H1 (cell line): ENCODE results near the gene GRM7. TPM values are rescaled to one million over a fixed set of nuclear protein-coding genes. Genes with fewer than 3 reads are reported as not detected.

ENCODE experiments used
- CTCF ChIA-PET: fragments of 300-600 bp; sonication (Branson Sonifier 250); formaldehyde crosslinking; loops from one replicate; lab custom pipeline; 2021; ENCODE audit not compliant: partially characterized antibody; lab: Charles Lee
- POLR2A ChIA-PET: fragments of 300-600 bp; sonication (Branson Sonifier 250); formaldehyde crosslinking; loops from one replicate; lab custom pipeline; 2021; ENCODE audit warnings: inconsistent platforms; ENCODE audit not compliant: partially characterized antibody; lab: Charles Lee
- DNase-seq, 2 experiments: peaks; one replicate each; pipeline versions ENCODE4 v3.0.0 to v3.0.0-alpha.2; 2010 to 2022; ENCODE audit warnings: low spot score in 2 of 2, low read depth in 1 of 2, mixed read lengths in 1 of 2
- FAIRE-seq: peaks from 2 replicates; lab custom pipeline; 2011; peaks lifted over from hg19 to GRCh38; lab: Jason Lieb, UNC
- H2AFZ ChIP-seq: 2 replicates; pipeline ENCODE4 v1.8.1; 2012; ENCODE audit warnings: low read length, inconsistent platforms
- H2AK5ac ChIP-seq: 2 replicates; pipeline ENCODE4 v1.6.1; 2013; ENCODE audit warnings: low read depth, low read length
- H2BK120ac ChIP-seq: replicated peaks from 2 replicates; pipeline ENCODE3; 2013; ENCODE audit warnings: low read depth, low read length, inconsistent platforms
- H2BK12ac ChIP-seq: 2 replicates; pipeline ENCODE4 v1.6.1; 2013; ENCODE audit warnings: low read depth, low read length
- H2BK15ac ChIP-seq: 2 replicates; pipeline ENCODE4 v1.6.1; 2013; ENCODE audit warnings: low read length
- H2BK20ac ChIP-seq: 2 replicates; pipeline ENCODE4 v1.6.1; 2013; ENCODE audit warnings: low read length
- H2BK5ac ChIP-seq: 2 replicates; pipeline ENCODE4 v1.6.1; 2013; ENCODE audit warnings: low read depth, low read length
- H3K14ac ChIP-seq: 2 replicates; pipeline ENCODE4 v1.6.1; 2013; ENCODE audit warnings: inconsistent platforms; ENCODE audit not compliant: insufficient read length
- H3K18ac ChIP-seq: 2 replicates; pipeline ENCODE4 v1.6.1; 2013; ENCODE audit warnings: low read length; ENCODE audit errors: extremely low read depth
- H3K23ac ChIP-seq: 2 replicates; pipeline ENCODE4 v1.6.1; 2013; ENCODE audit warnings: inconsistent platforms; ENCODE audit not compliant: insufficient read length
- H3K23me2 ChIP-seq: 2 replicates; pipeline ENCODE4 v1.6.1; 2013; ENCODE audit warnings: low read depth, low read length
- H3K27ac ChIP-seq: 2 replicates; pipeline ENCODE4 v1.6.1; 2011; ENCODE audit warnings: low read depth, low read length, inconsistent platforms
- H3K27me3 ChIP-seq, 4 experiments: replicated peaks in 1 of 4; 1 replicate in 1 of 4; 2 replicates in 3 of 4; pipeline versions ENCODE4 v1.6.1 to v1.8.1; 2011 to 2013; ENCODE audit warnings: low read length in 3 of 4, mild to moderate bottlenecking in 3 of 4, inconsistent platforms in 2 of 4, mixed read lengths in 2 of 4, moderate library complexity in 1 of 4; ENCODE audit not compliant: control insufficient read depth in 3 of 4, insufficient read depth in 3 of 4; ENCODE audit errors: extremely low read depth in 1 of 4
- H3K36me3 ChIP-seq, 4 experiments: 2 replicates each; pipeline versions ENCODE4 v1.6.1 to v1.8.1; 2011 to 2013; ENCODE audit warnings: mild to moderate bottlenecking in 4 of 4, low read length in 3 of 4, moderate library complexity in 2 of 4, control low read depth in 1 of 4, inconsistent platforms in 1 of 4; ENCODE audit not compliant: insufficient read depth in 4 of 4, control insufficient read depth in 2 of 4
- H3K4ac ChIP-seq: replicated peaks from 2 replicates; pipeline ENCODE3; 2013; ENCODE audit warnings: low read length, low read depth, mixed read lengths, inconsistent platforms; ENCODE audit not compliant: insufficient read length
- H3K4me1 ChIP-seq, 4 experiments: replicated peaks in 1 of 4; 1 replicate in 1 of 4; 2 replicates in 3 of 4; pipeline versions ENCODE4 v1.6.1 to v1.8.1; 2011 to 2013; ENCODE audit warnings: low read length in 3 of 4, inconsistent platforms in 2 of 4, mixed read lengths in 1 of 4; ENCODE audit not compliant: insufficient read depth in 4 of 4, control insufficient read depth in 3 of 4
- H3K4me2 ChIP-seq, 2 experiments: 2 replicates each; pipeline versions ENCODE4 v1.6.1 to v1.8.1; 2011 to 2013; ENCODE audit warnings: low read depth in 2 of 2, low read length in 2 of 2, control low read depth in 1 of 2, inconsistent platforms in 1 of 2, mild to moderate bottlenecking in 1 of 2; ENCODE audit not compliant: insufficient read depth in 1 of 2
- H3K4me3 ChIP-seq, 4 experiments: fragments of 200-600, 300-600 bp in 1 of 4; sonication (generic), shearing (Covaris generic), sonication (Bioruptor Twin) in 1 of 4; 2 replicates each; pipeline versions ENCODE4 v1.5.1 to v1.8.1; 2011 to 2016; ENCODE audit warnings: low read length in 4 of 4, low read depth in 3 of 4, control low read depth in 2 of 4, inconsistent platforms in 2 of 4, mild to moderate bottlenecking in 2 of 4, mixed read lengths in 1 of 4, moderate library complexity in 1 of 4; ENCODE audit not compliant: insufficient read depth in 2 of 4; ENCODE audit errors: extremely low read depth in 1 of 4
- H3K56ac ChIP-seq: replicated peaks from 2 replicates; pipeline ENCODE3; 2013; ENCODE audit warnings: low read depth, mild to moderate bottlenecking, mixed read lengths, low read length, inconsistent platforms; ENCODE audit not compliant: insufficient read length
- H3K79me1 ChIP-seq: 2 replicates; pipeline ENCODE4 v1.6.1; 2013; ENCODE audit warnings: low read depth, low read length, control low read depth
- H3K79me2 ChIP-seq, 2 experiments: 2 replicates each; pipeline versions ENCODE4 v1.6.1 to v1.8.1; 2012 to 2013; ENCODE audit warnings: low read length in 2 of 2, mild to moderate bottlenecking in 2 of 2, inconsistent platforms in 1 of 2; ENCODE audit not compliant: insufficient read depth in 2 of 2, control insufficient read depth in 1 of 2
- H3K9ac ChIP-seq, 4 experiments: replicated peaks in 1 of 4; 1 replicate in 1 of 4; 2 replicates in 3 of 4; pipeline versions ENCODE4 v1.6.1 to v1.8.1; 2011 to 2013; ENCODE audit warnings: low read depth in 3 of 4, low read length in 3 of 4, control low read depth in 2 of 4, mild to moderate bottlenecking in 2 of 4, moderate library complexity in 2 of 4, inconsistent platforms in 1 of 4; ENCODE audit errors: extremely low read depth in 1 of 4
- H3K9me3 ChIP-seq, 2 experiments: 2 replicates each; pipeline versions ENCODE4 v1.6.1 to v1.8.1; 2012 to 2013; ENCODE audit warnings: mild to moderate bottlenecking in 2 of 2, moderate library complexity in 2 of 2, control low read depth in 1 of 2, inconsistent platforms in 1 of 2, low read depth in 1 of 2, low read length in 1 of 2, mixed read lengths in 1 of 2; ENCODE audit not compliant: insufficient read depth in 2 of 2
- H4K20me1 ChIP-seq, 2 experiments: replicated peaks in 1 of 2; 2 replicates each; pipeline versions ENCODE3 to v1.8.1; 2011 to 2013; ENCODE audit warnings: inconsistent platforms in 2 of 2, low read length in 2 of 2, mild to moderate bottlenecking in 1 of 2; ENCODE audit not compliant: insufficient read depth in 2 of 2, control insufficient read depth in 1 of 2
- H4K5ac ChIP-seq: 2 replicates; pipeline ENCODE4 v1.6.1; 2013; ENCODE audit warnings: low read length, low read depth, mixed read lengths, inconsistent platforms; ENCODE audit not compliant: insufficient read length
- H4K8ac ChIP-seq: 2 replicates; pipeline ENCODE4 v1.8.0; 2013; ENCODE audit warnings: mild to moderate bottlenecking, moderate library complexity, low read length, inconsistent platforms; ENCODE audit not compliant: insufficient read depth; ENCODE audit errors: extremely low read depth
- H4K91ac ChIP-seq: replicated peaks from 2 replicates; pipeline ENCODE3; 2013; ENCODE audit warnings: low read length, mixed read lengths, inconsistent platforms; ENCODE audit not compliant: insufficient read length
- RFX5 ChIP-seq: IDR thresholded peaks from 2 replicates; pipeline ENCODE4 v1.6.1; 2011; ENCODE audit warnings: low read depth, low read length, improper control_type of control experiment, borderline replicate concordance
- WGBS, 2 experiments: shearing (Covaris generic) in 1 of 2; methylation state at CpG; one replicate each; pipeline versions ENCODE4 v1.1.6 to v1.1.7; 2013 to 2015; ENCODE audit warnings: low lambda C conversion rate in 2 of 2, mixed read lengths in 2 of 2, inconsistent platforms in 1 of 2, low coverage in 1 of 2, missing lambda C conversion rate in 1 of 2; ENCODE audit not compliant: insufficient replicate concordance in 2 of 2, insufficient coverage in 1 of 2, insufficient read length in 1 of 2; ENCODE audit errors: extremely low coverage in 1 of 2, missing lambda C conversion rate in 1 of 2; 5-methylcytosine and 5-hydroxymethylcytosine counted together
- polyA plus RNA-seq, 7 experiments: library from polyadenylated mRNA; depleted of rRNA in 3 of 7; stranded (reverse) in 5 of 7; unstranded in 2 of 7; fragments of >200 nt in 5 of 7; fragments of 200-250 nt in 2 of 7; gene quantifications; 1 replicate in 5 of 7; 2 replicates in 1 of 7; 4 replicates in 1 of 7; pipeline versions ENCODE4 v1.2.1 to v1.2.3, GENCODE V29; 2011 to 2013; ENCODE audit warnings: missing spikeins in 2 of 7, mixed read lengths in 2 of 7
- total RNA-seq: library from RNA; stranded (reverse); fragmentation: NEBNext Ultra II Directional; extraction: Animal tissue kit (Norgen Biotek cat#: 25700); gene quantifications from 2 replicates; pipeline ENCODE4 v1.2.1, GENCODE V29; 2021

GRM7 gene
- total and polyA plus RNA-seq, 2 of the 8 experiments (the other 6 are each of a cell fraction or from before 2014, with no cell fraction given): 0.17 to 0.24 TPM

DNA sequence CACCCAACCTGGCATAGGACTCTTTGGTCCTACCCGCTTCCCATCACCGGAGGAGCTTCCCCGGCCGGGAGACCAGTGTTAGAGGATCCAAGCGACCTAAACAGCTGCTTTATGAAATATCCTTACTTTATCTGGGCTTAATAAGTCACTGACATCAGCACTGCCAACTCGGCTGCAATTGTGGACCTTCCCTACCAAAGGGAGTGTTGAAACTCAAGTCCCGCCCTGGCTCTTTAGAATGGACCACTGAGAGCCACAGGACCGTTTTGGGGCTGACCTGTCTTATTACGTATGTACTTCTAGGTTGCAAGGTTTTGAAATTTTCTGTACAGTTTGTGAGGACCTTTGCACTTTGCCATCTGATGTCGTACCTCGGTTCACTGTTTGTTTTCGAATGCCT, 879.5 kb downstream of the GRM7 start:
- H2BK5ac ChIP-seq: no peak overlapping the region
- H3K27me3 ChIP-seq: peaks cover 0 to 1% (median 0%) of the 10 kb centered on the region in 4 experiments; a peak in 1 of 7 replicates
- H3K9ac ChIP-seq: no peak overlapping the region
- H4K91ac ChIP-seq: no peak overlapping the region
- H3K23me2 ChIP-seq: no peaks in the 10 kb centered on the region
- no peaks in the 10 kb centered on the region for H3K36me3 ChIP-seq
- H3K27ac ChIP-seq: no peak overlapping the region
- no peak for FAIRE-seq
- no peak overlapping the region for H3K23ac ChIP-seq
- no peak for TF ChIP-seq RFX5
- no peak overlapping the region for H2AK5ac ChIP-seq
- H2BK15ac ChIP-seq: no peak overlapping the region
- no peak overlapping the region for H3K14ac ChIP-seq
- ChIA-PET POLR2A (no interaction called here), CTCF (interaction anchor here (1.1 kb wide), 1 partner anchor 43 kb away, joined by 3 read pairs; no protein-coding TSS in a partner anchor)
- H2BK20ac ChIP-seq: no peak overlapping the region
- H3K4me1 ChIP-seq: no peaks in the 10 kb centered on the region
- H4K20me1 ChIP-seq: no peaks in the 10 kb centered on the region
- H3K4me2 ChIP-seq: no peak overlapping the region
- no peak overlapping the region for H4K5ac ChIP-seq
- H3K4ac ChIP-seq: no peak overlapping the region
- no peak overlapping the region for H3K56ac ChIP-seq
- 98% methylated on average over 12 of the region's 12 CpGs; no CpG with 5 or more reads in 1 of the 2 experiments for WGBS, 2 experiments
- no peak overlapping the region for H2BK120ac ChIP-seq
- H4K8ac ChIP-seq: no peak overlapping the region
- H3K79me2 ChIP-seq: no peaks in the 10 kb centered on the region
- no peak overlapping the region for H2BK12ac ChIP-seq
- H3K79me1 ChIP-seq: no peaks in the 10 kb centered on the region
- no peaks in the 10 kb centered on the region for H3K9me3 ChIP-seq
- H3K18ac ChIP-seq: no peak overlapping the region
- H3K4me3 ChIP-seq: no peak overlapping the region
- DNase-seq: no peak
- H2AFZ ChIP-seq: no peak overlapping the region
